Measurements from ENCODE around the gene CYP26C1. TPM values are rescaled to one million over a fixed set of nuclear protein-coding genes. Genes with fewer than 3 reads are reported as not detected.

Gene CYP26C1
- total RNA-seq, 1 experiment from 2014 or later: 0.45 TPM

- Mint-ChIP-seq H3K4me3 (ENCODE audit: low read depth, unreplicated experiment) (no peak overlapping the region), H3K27ac (ENCODE audit: unreplicated experiment) (no peak overlapping the region), H3K4me1 (ENCODE audit: low read depth, unreplicated experiment) (no peaks in the 10 kb centered on the region), H3K36me3 (ENCODE audit: insufficient read depth, unreplicated experiment) (peaks cover 25% of the 10 kb centered on the region), H3K27me3 (ENCODE audit: unreplicated experiment) (peaks cover 3% of the 10 kb centered on the region), H3K9me3 (ENCODE audit: low read depth, unreplicated experiment) (no peaks in the 10 kb centered on the region)
- CTCF ChIA-PET: no interaction called here
- TF ChIP-seq CTCF (IDR thresholded peaks at IDR 0.05; ENCODE audit: unreplicated experiment): no peak
- DNase-seq: no peak
- no TSS peak for BruUV-seq (replicated peaks)
- intact Hi-C loops (cut with micrococcal nuclease; ENCODE audit: unreplicated experiment): no loop called here
Measured at GRCh38 chr10:93069245-93069561, 8.6 kb downstream of the CYP26C1 start.

GRCh38 chr10:93070378-93071176 lies 10.0 kb downstream of the CYP26C1 start:
- CTCF ChIA-PET: no interaction called here
- intact Hi-C loops (cut with micrococcal nuclease; ENCODE audit: unreplicated experiment): no loop called here
- DNase-seq: no peak
- BruUV-seq (replicated peaks): no TSS peak
- Mint-ChIP-seq H3K9me3 (ENCODE audit: low read depth, unreplicated experiment) (no peaks in the 10 kb centered on the region), H3K27me3 (ENCODE audit: unreplicated experiment) (peaks cover 10% of the 10 kb centered on the region), H3K36me3 (ENCODE audit: insufficient read depth, unreplicated experiment) (peaks cover 31% of the 10 kb centered on the region), H3K4me3 (ENCODE audit: low read depth, unreplicated experiment) (peak overlapping the region; percentile 81), H3K27ac (ENCODE audit: unreplicated experiment) (no peak overlapping the region), H3K4me1 (ENCODE audit: low read depth, unreplicated experiment) (no peaks in the 10 kb centered on the region)
- no peak for TF ChIP-seq CTCF (IDR thresholded peaks at IDR 0.05; ENCODE audit: unreplicated experiment)

GRCh38 chr10:93071177-93071472 lies 10.5 kb downstream of the CYP26C1 start:
- CTCF ChIA-PET: no interaction called here
- H3K27me3 Mint-ChIP-seq (ENCODE audit: unreplicated experiment): peaks cover 10% of the 10 kb centered on the region
- BruUV-seq (replicated peaks): no TSS peak
- peaks cover 31% of the 10 kb centered on the region for H3K36me3 Mint-ChIP-seq (ENCODE audit: insufficient read depth, unreplicated experiment)
- no peak overlapping the region for H3K27ac Mint-ChIP-seq (ENCODE audit: unreplicated experiment)
- intact Hi-C loops (cut with micrococcal nuclease; ENCODE audit: unreplicated experiment): no loop called here
- no peaks in the 10 kb centered on the region for H3K4me1 Mint-ChIP-seq (ENCODE audit: low read depth, unreplicated experiment)
- no peak for DNase-seq
- peak overlapping the region; percentile 81 for H3K4me3 Mint-ChIP-seq (ENCODE audit: low read depth, unreplicated experiment)
- no peaks in the 10 kb centered on the region for H3K9me3 Mint-ChIP-seq (ENCODE audit: low read depth, unreplicated experiment)
- no peak for TF ChIP-seq CTCF (IDR thresholded peaks at IDR 0.05; ENCODE audit: unreplicated experiment)

- no peak for TF ChIP-seq CTCF (IDR thresholded peaks at IDR 0.05; ENCODE audit: unreplicated experiment)
- Mint-ChIP-seq H3K4me1 (ENCODE audit: low read depth, unreplicated experiment) (no peaks in the 10 kb centered on the region), H3K27me3 (ENCODE audit: unreplicated experiment) (peaks cover 10% of the 10 kb centered on the region), H3K36me3 (ENCODE audit: insufficient read depth, unreplicated experiment) (peaks cover 31% of the 10 kb centered on the region), H3K4me3 (ENCODE audit: low read depth, unreplicated experiment) (peak overlapping the region; percentile 81), H3K9me3 (ENCODE audit: low read depth, unreplicated experiment) (no peaks in the 10 kb centered on the region), H3K27ac (ENCODE audit: unreplicated experiment) (no peak overlapping the region)
- intact Hi-C loops (cut with micrococcal nuclease; ENCODE audit: unreplicated experiment): no loop called here
- DNase-seq: peak; percentile 62
- BruUV-seq (replicated peaks): no TSS peak
- CTCF ChIA-PET: no interaction called here
Measured at GRCh38 chr10:93071674-93072224, 11.2 kb downstream of the CYP26C1 start.
